Activated T-cell treated with anti-CD3 and anti-CD28 coated beads for 48 hours (primary cell): Measurements from ENCODE around the gene PRAMEF33.
"Not testable (repeated sequence)": the region's sequence is repeated elsewhere in the genome, so short reads cannot be mapped to it uniquely, and the experiment has no call there.

Source experiments
- DNase-seq: peaks from one replicate; pipeline ENCODE4 v3.0.0-alpha.2; 2020; ENCODE audit warnings: low read depth

PRAMEF33 gene, protein sequence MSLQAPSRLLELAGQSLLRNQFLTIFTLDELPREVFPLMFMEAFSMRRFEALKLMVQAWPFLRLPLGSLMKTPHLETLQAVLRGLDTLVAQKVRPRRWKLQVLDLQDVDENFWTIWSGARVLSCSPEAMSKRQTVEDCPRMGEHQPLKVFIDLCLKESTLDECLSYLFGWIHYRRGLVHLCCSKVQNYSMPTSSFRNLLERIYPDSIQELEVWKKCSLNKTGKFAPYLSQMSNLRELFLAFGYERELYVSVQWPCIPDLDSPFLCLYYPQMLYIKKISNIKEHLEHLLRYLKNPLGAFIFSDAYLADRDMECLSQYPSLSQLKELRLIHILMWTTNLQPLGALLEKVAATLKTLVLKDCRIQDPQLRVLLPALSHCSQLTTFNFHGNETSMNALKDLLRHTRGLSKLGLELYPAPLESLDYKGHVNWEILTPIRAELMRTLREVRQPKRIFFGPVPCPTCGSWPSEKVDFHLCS

DNA sequence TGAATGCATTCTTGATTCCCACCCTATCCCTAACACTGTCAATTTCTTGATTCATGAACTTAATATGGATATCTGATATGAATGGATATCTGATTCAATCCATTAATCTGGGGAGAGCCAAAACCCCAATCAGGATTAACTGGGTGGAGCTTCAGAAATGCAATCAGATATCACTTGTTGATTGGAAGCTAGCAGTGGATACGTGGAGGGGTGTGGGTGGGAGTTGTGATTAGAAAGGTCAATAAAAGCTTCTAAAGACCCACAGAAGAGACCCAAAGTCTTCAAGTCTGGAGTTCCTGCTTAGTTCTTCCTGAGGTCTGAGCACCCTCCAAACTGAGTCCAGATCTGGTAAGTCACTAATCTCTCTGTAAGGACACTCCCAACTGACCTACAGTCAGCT lies at the start of gene PRAMEF33:
TSS of gene PRAMEF33 (plus strand) at position 301 of the 400 bp plus-strand sequence. CDS start 2,416 bp downstream, outside the sequence.
- not testable (repeated sequence) for DNase-seq

DNA sequence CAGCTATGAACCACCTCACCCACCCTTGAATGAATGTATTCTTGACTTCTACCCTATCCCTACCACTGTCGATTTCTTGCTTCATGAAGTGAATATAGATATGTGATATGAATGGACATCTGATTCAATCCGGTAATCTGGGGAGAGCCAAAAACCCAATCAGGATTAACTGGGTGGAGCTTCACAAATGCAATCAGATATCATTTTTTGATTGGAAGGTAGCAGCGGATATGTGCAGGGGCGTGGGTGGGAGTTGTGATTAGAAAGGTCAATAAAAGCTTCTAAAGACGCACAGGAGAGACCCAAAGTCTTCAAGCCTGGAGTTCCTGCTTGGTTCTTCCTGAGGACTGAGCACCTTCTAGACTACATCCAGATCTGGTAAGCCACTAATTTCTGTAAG lies 49.4 kb upstream of the PRAMEF33 start, which contains the start of gene PRAMEF5:
TSS of gene PRAMEF5 (plus strand) at position 301 of the 400 bp plus-strand sequence. CDS start 5,071 bp downstream, outside the sequence.
- not testable (repeated sequence) for DNase-seq

DNA sequence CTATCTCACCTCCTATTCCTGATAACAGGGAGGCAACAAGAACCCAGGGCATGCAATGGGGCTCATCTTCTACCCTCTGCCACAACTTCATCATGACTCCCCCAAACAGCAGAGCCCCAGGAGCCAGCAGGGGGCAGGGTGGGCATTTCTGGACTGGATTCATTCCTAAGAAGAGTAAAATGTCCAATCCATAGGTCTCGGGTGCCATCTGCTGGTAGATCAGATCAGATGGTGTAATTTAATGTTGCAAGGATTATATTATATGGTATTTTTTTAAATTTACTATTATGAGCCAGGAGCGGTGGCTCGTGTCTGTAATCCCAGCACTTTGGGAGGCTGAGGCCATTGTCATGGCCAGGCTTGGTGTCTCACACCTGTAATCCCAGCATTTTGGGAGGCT lies 38.2 kb upstream of the PRAMEF33 start:
- DNase-seq = not testable (repeated sequence)

DNA sequence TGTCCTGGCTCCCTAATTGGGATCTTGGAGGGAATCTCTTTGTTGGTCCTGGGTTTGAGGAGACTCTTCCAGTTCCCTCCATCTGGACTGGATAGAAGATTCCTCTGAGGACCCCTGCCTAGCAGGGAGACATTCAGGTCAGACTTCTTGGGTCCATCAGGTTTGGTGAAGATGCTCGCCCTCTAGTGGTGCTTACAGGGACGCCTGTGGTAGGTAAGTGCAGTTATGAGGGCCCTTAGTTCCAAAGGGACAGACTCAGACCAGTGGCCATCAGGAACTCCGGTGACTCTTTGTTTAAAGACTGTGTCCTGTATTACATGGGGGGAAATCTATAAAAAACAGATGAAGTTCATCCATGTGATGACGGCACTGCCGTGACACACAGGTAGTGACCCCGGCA lies 26.3 kb upstream of the PRAMEF33 start:
- DNase-seq = not testable (repeated sequence)

DNA sequence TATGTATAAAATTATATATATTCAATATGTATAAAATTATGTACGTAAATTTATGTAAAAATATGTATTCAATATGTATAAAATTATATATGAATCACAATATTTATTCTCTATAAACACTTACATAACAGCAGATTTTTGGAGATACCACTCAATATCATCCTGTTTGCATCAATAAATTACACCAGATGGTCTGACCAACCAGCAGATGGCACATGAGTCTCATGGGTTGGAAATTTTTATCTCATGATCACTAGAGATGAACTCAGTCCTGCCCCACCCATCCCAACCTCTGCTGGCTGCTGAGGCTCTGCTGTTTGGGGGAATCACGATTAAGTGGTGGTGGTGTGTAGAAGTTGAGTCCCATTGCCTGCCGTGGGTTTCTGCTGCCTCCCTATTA lies 23.7 kb upstream of the PRAMEF33 start:
- DNase-seq = not testable (repeated sequence)

DNA sequence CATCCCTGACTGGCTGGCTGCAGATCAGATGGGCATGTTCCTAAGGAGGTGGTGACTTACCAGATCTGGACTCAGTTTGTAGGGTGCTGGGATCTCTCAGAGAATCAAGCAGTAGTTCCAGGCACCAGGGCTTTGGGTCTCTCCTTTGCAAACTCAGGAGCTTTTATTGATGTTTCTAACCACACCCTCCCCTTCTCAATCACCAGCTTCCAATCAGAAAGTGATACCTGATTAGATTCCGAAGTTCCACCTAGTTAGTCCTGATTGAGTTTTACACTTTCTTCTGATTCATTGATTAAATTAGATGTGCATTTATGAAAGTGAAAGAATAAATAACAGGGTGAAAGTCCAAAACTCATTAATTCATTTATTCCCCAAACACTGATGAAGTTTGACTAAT lies 18.3 kb upstream of the PRAMEF33 start, which contains the start of gene PRAMEF8:
TSS of gene PRAMEF8 (minus strand) at position 101 of the 400 bp plus-strand sequence. CDS start 1,046 bp downstream, outside the sequence.
- not testable (repeated sequence) for DNase-seq

DNA sequence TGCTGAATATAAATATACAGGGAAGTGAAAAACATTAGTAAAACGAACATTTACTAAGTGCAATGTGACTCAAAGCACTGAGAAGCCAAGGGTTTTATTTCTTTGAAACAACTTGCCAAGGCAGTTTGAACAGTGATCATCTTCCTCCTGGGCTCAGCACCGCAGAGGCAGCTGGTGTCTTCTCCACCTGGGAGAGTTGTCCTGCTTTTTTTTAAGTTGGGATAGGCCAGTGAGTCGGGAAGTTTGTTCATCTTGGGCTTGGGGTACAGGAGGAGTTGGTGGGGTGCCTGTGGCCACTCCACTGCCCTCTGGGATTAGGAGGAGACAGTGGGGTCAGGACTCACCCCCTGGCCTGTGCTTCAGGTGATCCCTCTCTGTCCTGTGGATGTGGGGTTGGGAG lies 14.3 kb upstream of the PRAMEF33 start:
- DNase-seq = not testable (repeated sequence)

DNA sequence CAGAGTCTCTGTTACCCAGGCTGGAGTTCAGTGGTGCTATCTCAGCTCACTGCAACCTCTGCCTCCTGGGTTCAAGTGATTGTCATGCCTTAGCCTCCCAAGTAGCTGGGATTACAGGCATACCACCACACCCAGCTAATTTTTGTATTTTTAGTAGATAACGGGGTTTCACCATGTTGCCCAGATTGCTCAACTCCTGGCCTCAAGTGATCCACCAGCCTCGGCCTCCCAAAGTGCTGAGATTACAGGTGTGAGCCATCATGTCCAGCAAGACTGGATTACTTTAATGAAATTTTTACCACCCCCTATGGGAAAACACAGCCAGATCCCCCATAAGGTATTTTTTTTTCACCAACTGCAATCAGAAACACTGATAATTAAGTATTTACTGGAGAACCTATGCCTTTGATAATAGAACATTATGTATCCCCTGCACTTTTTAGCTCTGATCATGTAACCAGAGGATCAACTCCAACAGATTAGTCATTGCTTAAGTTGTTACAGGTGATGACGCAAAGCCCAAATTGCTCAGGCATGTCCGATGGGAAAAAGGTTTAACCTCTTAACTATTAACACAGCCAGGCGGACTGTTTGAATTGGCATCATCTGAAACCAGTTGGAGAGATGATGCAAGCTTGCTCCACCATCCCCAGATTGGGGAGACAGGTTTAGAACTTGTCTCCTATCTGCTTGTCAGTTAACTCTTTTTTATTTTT lies 6.0 kb upstream of the PRAMEF33 start:
- DNase-seq = not testable (repeated sequence)

DNA sequence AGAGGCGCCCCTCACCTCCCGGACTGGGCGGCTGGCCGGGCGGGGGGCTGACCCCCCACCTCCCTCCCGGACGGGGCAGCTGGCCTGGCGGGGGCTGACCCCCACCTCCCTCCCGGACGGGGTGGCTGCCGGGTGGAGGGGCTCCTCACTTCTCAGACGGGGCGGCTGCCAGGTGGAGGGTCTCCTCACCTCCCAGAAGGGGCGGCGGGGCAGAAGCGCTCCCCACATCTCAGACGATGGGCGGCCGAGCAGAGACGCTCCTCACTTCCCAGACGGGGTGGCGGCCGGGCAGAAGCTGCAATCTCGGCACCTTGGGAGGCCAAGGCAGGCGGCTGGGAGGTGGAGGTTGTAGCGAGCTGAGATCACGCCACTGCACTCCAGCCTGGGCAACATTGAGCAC lies 4.6 kb upstream of the PRAMEF33 start:
- not testable (repeated sequence) for DNase-seq

DNA sequence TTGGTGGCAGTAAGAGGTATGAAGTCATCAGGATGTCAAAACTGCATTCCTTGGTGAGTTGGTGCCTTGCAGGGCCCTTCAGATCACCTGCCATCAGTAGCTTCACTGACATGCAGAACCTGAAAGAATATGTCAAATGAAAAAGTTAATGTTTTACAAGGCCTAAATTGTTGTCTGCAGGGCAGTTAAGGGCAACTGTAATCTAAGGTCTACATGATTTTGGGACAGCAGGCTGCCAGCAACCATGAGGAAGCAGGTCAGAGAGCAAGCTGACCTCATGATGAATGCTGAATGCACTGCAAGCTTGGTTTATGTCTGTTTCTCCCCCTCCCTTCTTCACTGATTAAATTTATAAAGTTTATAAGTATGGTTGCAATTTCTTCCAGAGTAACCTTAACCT lies 1.1 kb upstream of the PRAMEF33 start:
- not testable (repeated sequence) for DNase-seq

DNA sequence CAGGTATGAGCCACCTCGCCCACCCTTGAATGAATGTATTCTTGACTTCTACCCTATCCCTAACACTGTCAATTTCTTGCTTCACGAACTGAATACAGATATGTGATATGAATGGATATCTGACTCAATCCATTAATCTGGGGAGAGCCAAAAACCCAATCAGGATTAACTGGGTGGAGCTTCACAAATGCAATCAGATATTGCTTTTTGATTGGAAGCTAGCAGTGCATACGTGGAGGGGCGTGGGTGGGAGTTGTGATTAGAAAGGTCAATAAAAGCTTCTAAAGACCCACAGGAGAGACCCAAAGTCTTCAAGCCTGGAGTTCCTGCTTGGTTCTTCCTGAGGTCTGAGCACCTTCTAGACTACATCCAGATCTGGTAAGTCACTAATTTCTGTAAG lies 11.9 kb downstream of the PRAMEF33 start, which contains the start of gene PRAMEF15:
TSS of gene PRAMEF15 (plus strand) at position 301 of the 400 bp plus-strand sequence. CDS start 2,827 bp downstream, outside the sequence.
- DNase-seq = not testable (repeated sequence)

DNA sequence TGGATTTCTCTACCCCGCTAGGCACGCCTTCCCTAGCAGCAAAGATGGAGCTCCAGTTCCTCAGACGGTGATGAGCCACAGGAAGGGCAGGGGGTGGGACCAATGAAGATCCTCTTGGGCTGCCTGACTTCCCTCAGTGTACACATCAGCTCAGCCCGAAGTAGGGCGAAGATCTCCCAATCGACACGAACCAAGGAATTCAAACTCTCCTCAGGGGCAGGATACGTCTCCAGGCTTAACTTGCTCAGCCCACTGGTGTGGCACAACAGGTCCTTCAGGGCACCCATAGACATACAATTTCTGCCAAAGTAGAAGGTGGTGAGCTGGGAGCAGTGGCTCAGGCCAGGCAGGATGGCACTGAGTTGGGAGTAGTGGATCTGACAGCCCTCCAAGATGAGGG lies 39.2 kb downstream of the PRAMEF33 start:
- DNase-seq = not testable (repeated sequence)

DNA sequence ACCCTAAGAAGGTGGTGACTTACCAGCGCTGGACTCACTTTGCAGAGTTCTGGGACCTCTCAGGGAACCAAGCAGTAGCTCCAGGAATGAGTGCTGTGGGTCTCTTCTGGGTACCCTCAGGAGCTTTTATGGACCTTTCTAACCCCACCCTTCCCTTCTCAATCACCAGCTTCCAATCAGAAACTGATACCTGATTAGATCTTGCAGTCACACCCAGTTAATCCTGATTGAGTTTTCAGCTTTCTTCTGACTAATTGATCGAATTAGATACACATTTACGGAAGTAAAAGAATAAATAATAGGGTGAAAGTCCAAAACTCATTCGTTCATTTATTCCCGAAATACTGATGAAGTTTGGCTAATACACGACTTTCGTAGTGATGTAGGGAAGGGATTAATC lies 43.7 kb downstream of the PRAMEF33 start, which contains the start of gene PRAMEF14:
TSS of gene PRAMEF14 (minus strand) at position 101 of the 400 bp plus-strand sequence. CDS start 1,820 bp downstream, outside the sequence.
- not testable (repeated sequence) for DNase-seq

DNA sequence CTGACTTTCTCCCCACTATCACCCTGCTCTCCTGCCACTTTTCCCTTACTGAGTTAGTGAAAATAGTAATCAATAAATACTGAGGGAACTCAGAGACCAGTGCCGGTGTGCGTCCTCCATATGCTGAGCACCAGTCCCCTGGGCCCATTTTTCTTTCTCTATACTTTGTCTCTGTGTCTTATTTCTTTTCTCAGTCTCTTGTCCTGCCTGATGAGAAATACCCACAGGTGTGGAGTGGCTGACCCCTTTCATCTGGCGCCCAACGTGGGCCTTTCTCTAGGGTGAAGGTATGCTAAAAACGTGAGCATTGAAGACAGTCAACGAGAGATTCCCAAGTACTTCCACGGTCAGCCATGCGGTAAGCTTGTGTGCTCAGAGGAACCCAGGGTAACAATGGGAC lies 50.1 kb downstream of the PRAMEF33 start:
- not testable (repeated sequence) for DNase-seq

DNA sequence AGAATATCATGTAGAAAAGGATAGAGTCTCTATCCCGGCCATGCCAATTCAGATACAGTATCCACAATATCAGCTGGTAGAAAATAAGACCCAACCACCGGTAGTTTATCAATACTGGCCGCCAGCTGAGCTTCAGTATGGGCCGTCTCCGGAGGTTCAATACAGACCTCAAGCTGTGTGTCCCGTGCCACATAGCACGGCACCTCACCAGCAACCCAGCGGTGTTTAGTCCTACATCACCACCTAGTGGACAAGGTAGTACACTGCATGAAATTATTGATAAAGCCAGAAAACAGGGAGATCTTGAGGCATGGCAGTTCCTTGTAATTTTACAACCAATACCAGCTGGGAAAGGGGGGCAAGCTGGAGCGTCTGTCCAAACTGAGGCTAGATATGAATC lies 51.1 kb downstream of the PRAMEF33 start:
- DNase-seq = not testable (repeated sequence)

DNA sequence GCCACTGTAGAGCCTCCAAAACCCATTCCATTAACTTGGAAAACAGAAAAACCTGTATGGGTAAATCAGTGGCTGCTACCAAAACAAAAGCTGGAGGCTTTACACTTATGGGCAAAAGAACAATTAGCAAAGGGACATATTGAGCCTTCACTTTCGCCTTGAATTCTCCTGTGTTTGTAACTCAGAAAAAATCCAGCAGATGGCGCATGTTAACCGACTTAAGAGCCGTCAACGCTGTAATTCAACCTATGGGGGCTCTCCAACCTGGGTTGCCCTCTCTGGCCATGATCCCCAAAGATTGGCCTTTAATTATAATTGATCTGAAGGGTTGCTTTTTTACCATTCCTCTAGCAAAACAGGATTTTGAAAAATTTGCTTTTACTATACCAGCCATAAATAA lies 53.4 kb downstream of the PRAMEF33 start:
- not testable (repeated sequence) for DNase-seq
